SH-SY5Y (cell line): ENCODE data around the gene IFIT2.

Experiments
- GATA2 ChIP-seq: IDR thresholded peaks from 2 replicates; pipeline ENCODE4 v1.6.1; 2011; ENCODE audit warnings: mild to moderate bottlenecking, low read depth, low read length
- GATA3 ChIP-seq: IDR thresholded peaks from 2 replicates; pipeline ENCODE4 v1.6.1; 2011; ENCODE audit warnings: low read depth, mild to moderate bottlenecking, low read length, moderate library complexity

The IFIT2 gene, protein sequence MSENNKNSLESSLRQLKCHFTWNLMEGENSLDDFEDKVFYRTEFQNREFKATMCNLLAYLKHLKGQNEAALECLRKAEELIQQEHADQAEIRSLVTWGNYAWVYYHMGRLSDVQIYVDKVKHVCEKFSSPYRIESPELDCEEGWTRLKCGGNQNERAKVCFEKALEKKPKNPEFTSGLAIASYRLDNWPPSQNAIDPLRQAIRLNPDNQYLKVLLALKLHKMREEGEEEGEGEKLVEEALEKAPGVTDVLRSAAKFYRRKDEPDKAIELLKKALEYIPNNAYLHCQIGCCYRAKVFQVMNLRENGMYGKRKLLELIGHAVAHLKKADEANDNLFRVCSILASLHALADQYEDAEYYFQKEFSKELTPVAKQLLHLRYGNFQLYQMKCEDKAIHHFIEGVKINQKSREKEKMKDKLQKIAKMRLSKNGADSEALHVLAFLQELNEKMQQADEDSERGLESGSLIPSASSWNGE

GRCh38 chr10:89301721-89302445 lies at the start of gene IFIT2:
Gene IFIT2, plus strand, starts transcription at chr10:89302046. Its CDS starts 78 bp downstream, at chr10:89302124.
- TF ChIP-seq GATA3 (no peak), GATA2 (no peak)

- TF ChIP-seq GATA3: no peak
- no peak for TF ChIP-seq GATA2
Measured at GRCh38 chr10:89252225-89252585, 49.6 kb upstream of the IFIT2 start.

DNA sequence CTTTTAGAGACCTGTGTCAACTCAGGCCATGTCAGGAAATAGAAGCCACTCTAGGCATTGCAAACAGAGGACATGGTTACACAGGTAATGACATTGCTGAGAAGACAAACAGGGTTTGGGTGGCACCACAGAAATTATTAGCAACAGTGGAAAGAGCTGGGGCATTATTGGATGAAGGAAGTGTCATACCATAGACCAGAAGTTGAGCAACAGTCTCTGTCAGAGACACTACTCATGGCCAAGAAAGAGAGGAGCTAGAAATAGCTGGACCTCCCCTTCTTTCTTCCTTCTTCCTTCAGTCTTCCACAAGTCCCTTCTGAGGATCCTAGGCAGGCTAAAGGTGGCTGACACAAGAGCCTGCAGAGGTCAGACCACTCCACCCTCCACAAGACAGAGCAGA lies 46.1 kb upstream of the IFIT2 start:
- TF ChIP-seq GATA2: no peak
- no peak for TF ChIP-seq GATA3

DNA sequence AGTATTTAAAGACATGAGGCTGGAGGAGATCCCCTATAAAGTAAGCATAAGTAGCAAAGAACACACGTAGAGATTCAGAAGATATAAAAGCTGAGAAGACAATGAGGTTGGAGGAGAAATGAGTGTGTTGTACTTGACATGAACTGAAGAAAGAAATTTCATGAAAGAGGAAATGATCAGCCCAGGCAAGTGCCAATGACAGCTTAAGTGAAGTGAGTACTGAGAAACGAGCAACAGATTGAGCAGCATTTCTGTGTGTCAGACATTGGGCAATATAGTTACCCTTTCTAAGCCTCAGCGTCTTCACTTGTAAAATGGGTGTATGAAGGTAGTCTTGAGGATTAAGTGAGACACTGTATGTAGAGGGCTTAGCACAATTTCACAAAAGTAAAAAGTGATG lies 45.5 kb upstream of the IFIT2 start:
- TF ChIP-seq GATA2: no peak
- TF ChIP-seq GATA3: no peak

DNA sequence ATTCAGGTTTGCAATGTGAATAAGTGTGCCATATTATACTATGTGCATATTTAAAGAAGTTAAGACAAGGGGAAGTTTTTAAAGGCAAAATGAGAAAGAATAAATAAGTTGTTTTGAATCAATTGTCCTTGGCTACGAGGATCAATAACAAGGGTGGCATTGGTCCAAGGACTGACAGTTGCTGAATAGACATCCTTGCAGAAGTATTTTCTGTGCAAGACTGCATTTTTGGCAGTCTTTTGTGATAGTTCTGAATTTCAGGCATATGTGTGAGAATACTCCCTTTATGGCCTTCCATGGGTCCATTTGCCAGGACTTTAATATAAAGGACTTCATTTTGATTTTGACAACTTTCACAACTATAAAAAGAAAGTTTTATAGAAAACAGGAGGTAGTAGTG lies 44.9 kb upstream of the IFIT2 start:
- TF ChIP-seq GATA3: no peak
- TF ChIP-seq GATA2: no peak

DNA sequence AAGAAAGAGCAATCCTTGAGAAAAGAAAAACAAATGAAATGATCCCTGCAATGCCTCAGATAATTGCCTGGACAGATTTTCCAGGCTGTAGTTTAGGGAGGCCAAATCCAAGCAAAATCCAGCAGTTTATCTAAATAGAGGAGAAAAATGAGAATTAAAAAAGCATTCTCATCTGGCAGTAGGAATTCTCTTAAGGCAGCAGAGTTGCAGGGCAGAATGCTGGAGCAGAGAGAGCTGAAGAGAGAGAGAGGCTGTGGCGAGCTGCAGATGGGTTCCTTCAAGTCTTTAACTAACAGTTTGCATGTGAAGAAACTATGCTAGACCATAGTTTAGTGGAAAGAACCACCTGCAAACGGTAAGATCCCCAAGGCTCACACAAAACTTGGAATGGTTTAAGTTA lies 44.3 kb upstream of the IFIT2 start:
- TF ChIP-seq GATA2: no peak
- TF ChIP-seq GATA3: no peak

GRCh38 chr10:89258881-89259280 lies 43.0 kb upstream of the IFIT2 start:
- TF ChIP-seq GATA3 (no peak), GATA2 (no peak)

DNA sequence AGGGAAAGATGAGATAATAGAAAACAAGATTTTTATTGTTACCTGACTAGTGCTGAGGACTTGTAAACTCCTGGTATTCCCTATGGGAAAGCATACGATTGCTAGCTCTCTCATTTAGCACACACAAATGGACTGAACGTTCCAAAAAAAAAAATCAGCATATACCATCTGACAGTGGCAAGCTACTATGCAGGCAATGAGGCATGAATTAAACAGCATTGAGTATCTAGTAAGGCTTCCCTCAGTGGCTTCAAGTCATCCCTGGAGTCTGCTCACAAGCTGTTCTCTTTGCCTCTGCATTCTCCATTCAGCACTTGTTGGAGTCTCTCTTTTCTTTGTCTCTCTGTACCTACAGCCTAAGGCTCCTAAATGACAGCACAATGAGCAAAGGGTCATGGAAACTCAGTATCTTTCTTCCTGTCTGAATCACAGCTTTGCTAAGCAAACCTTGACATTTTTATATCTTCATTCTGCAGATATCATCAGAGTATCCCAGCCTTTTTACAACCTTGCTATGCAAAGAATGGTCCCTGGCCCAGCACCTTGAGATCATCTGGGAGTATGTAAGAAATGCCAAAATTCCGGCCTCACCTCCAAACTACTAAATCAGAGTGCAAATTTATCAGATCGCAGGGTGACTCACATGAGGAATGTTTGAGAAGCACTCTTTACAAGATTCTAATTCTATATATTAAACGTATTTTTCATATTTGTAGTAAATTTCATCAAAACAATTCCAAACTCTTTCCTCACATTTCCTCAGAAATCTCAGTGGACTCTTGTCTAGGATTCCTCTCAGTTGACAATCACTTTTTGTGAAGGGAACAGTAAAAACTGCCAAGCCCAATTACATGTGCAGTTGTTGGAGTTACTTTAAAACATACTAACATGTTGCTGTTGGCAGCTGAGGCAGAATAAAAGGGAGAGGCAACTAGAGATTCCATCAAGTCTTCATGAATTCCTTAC lies 39.5 kb upstream of the IFIT2 start:
- TF ChIP-seq GATA3: no peak
- no peak for TF ChIP-seq GATA2

GRCh38 chr10:89263091-89263490 lies 38.8 kb upstream of the IFIT2 start:
- TF ChIP-seq GATA2: no peak
- TF ChIP-seq GATA3: no peak

DNA sequence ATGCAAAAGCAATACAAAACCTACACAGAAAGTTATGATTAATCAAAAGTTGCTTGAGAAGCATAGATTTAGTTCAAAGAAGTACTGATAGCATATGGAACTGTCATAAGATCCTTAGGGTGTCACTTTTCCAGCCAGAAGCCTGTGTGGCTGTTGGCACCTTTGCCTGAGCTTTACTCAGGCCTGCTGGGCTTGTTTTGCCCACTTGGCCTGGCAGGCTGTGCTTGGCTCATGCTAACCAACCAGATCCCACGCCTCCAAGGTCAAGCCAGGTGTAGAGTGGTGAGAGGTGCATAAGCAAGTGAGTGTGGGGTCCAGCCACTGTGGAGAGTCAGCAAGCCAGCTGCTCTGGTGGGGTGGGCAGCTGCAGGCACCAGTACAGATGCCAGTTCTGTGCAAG lies 38.3 kb upstream of the IFIT2 start:
- TF ChIP-seq GATA2 (no peak), GATA3 (no peak)

GRCh38 chr10:89266721-89267453 lies 35.0 kb upstream of the IFIT2 start:
- no peak for TF ChIP-seq GATA2
- no peak for TF ChIP-seq GATA3

- TF ChIP-seq GATA3 (no peak), GATA2 (no peak)
Measured at GRCh38 chr10:89269433-89270152, 32.3 kb upstream of the IFIT2 start.

- no peak for TF ChIP-seq GATA2
- TF ChIP-seq GATA3: no peak
Measured at GRCh38 chr10:89270153-89270483, 31.7 kb upstream of the IFIT2 start.

DNA sequence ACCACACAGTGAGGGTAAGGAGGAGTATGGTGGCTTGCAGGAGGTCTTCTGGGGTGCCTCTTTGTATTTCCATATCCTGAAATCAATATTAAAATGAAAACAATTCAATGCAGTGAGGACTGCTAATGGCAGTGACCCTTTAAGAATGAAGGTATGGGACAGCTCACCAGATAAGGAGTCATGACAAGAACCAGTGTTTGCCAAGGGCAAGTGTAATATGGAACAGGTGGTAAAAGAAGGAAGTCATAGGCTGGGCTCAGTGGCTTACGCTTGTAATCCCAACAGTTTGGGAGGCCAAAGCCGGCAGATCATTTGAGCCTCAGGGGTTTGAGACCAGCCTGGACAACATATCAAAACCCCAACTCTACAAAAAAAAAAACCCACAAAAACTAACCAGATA lies 30.3 kb upstream of the IFIT2 start:
- no peak for TF ChIP-seq GATA2
- no peak for TF ChIP-seq GATA3
